ENCODE measurements around the gene SLC2A6.

DNA sequence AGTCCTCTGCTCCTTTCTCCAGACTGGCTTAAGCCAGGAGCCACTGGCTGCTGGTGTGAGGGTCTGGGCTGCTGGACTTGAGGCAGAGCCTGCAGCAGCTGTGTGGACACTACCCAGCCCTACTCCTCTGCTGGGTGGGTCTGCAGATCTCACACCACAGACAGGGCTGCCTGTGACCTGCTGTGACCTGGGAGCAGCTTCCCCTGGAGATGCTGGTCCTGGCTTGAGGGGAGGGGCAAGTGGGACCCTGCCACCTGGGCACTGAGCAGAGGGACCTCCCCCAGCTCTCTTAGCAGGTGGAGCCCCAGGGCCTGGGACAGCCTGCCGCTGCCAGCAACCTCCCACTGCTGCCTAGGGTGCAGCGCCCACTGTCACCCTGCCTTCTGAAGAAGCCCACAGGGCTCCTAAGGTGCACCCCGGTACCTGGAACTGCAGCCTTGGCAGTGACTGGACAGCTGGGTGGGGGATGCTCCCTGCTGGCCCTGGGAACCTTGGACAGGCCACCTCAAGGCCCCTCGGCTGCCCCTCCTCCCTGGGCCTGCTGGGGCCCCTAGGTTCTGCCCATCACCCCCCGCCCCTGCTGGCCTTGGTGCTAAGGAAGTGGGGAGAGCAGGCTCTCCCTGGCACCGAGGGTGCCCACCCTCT lies 10.0 kb downstream of the SLC2A6 start:
- TF ChIP-seq POLR2AphosphoS5 (IDR thresholded peaks at IDR 0.05) = no peak
- TF ChIP-seq, protein P1, sequence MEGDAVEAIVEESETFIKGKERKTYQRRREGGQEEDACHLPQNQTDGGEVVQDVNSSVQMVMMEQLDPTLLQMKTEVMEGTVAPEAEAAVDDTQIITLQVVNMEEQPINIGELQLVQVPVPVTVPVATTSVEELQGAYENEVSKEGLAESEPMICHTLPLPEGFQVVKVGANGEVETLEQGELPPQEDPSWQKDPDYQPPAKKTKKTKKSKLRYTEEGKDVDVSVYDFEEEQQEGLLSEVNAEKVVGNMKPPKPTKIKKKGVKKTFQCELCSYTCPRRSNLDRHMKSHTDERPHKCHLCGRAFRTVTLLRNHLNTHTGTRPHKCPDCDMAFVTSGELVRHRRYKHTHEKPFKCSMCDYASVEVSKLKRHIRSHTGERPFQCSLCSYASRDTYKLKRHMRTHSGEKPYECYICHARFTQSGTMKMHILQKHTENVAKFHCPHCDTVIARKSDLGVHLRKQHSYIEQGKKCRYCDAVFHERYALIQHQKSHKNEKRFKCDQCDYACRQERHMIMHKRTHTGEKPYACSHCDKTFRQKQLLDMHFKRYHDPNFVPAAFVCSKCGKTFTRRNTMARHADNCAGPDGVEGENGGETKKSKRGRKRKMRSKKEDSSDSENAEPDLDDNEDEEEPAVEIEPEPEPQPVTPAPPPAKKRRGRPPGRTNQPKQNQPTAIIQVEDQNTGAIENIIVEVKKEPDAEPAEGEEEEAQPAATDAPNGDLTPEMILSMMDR (IDR thresholded peaks at IDR 0.05) = no peak
- TF ChIP-seq EP300 (IDR thresholded peaks at IDR 0.05) = no peak
